Astrocyte of the hippocampus (primary cell): ENCODE results near the gene ZFPL1.

ENCODE experiments used
- DNase-seq: peaks from one replicate; pipeline ENCODE4 v3.0.0; 2011; ENCODE audit warnings: low read depth, low spot score

ZFPL1 gene

GRCh38 chr11:65083834-65084597 lies at the start of gene ZFPL1, which contains the start of gene CDCA5:
Gene ZFPL1, plus strand, starts transcription at chr11:65084222. Its CDS starts 477 bp downstream, at chr11:65084699.
Gene CDCA5, minus strand, starts transcription at chr11:65084040. Its CDS starts 62 bp downstream, at chr11:65083978.
- peak; percentile 99 for DNase-seq

GRCh38 chr11:65034423-65034822 lies 49.6 kb upstream of the ZFPL1 start:
- no peak for DNase-seq

GRCh38 chr11:65035579-65035978 lies 48.4 kb upstream of the ZFPL1 start:
- no peak for DNase-seq

- DNase-seq = peak; percentile 53
Measured at GRCh38 chr11:65036931-65037330, 47.1 kb upstream of the ZFPL1 start.

GRCh38 chr11:65040520-65040846 lies 43.5 kb upstream of the ZFPL1 start:
- DNase-seq = no peak

- peak; percentile 96 for DNase-seq
Measured at GRCh38 chr11:65040847-65041622, 43.0 kb upstream of the ZFPL1 start, which contains the start of gene SAC3D1. Gene SAC3D1, plus strand, starts transcription at chr11:65041210. Its CDS starts 83 bp downstream, at chr11:65041293.

- no peak for DNase-seq
Measured at GRCh38 chr11:65042891-65043290, 41.1 kb upstream of the ZFPL1 start.

GRCh38 chr11:65043881-65044501 lies 40.0 kb upstream of the ZFPL1 start:
- DNase-seq = no peak

GRCh38 chr11:65045061-65045460 lies 39.0 kb upstream of the ZFPL1 start:
- DNase-seq = no peak

- DNase-seq = no peak
Measured at GRCh38 chr11:65045728-65046127, 38.3 kb upstream of the ZFPL1 start.

- DNase-seq = peak; percentile 7
Measured at GRCh38 chr11:65047581-65048422, 36.2 kb upstream of the ZFPL1 start.

GRCh38 chr11:65051398-65051858 lies 32.6 kb upstream of the ZFPL1 start:
- DNase-seq = no peak

- DNase-seq = no peak
Measured at GRCh38 chr11:65053827-65054508, 30.1 kb upstream of the ZFPL1 start.

GRCh38 chr11:65055538-65055937 lies 28.5 kb upstream of the ZFPL1 start:
- DNase-seq = no peak

GRCh38 chr11:65056999-65057398 lies 27.0 kb upstream of the ZFPL1 start:
- DNase-seq = no peak

GRCh38 chr11:65057526-65057925 lies 26.5 kb upstream of the ZFPL1 start:
- DNase-seq = no peak

GRCh38 chr11:65058012-65058411 lies 26.0 kb upstream of the ZFPL1 start:
- no peak for DNase-seq

- DNase-seq = no peak
Measured at GRCh38 chr11:65058419-65059054, 25.5 kb upstream of the ZFPL1 start, which contains the start of gene NAALADL1. Gene NAALADL1, minus strand, starts transcription at chr11:65058553. Its CDS starts 32 bp downstream, at chr11:65058521.

- DNase-seq = no peak
Measured at GRCh38 chr11:65059523-65059922, 24.5 kb upstream of the ZFPL1 start.
